Measurements from ENCODE around the gene TMEM266.

TMEM266 gene

GRCh38 chr15:76251717-76252116 is 191.9 kb downstream of the TMEM266 start:
- H2AFZ ChIP-seq = no peak overlapping the region
- no peak overlapping the region for H3K4me3 ChIP-seq (ENCODE audit: low read depth, low read length)
- no peaks in the 10 kb centered on the region for H3K4me1 ChIP-seq
- H3K79me2 ChIP-seq = peaks cover 2% of the 10 kb centered on the region
- no peak overlapping the region for H3K27ac ChIP-seq
- no peak overlapping the region for H3K9ac ChIP-seq
- no peak overlapping the region for H3K4me2 ChIP-seq (ENCODE audit: low read length)
- H3K9me3 ChIP-seq (ENCODE audit: control insufficient read depth, low read length) = no peaks in the 10 kb centered on the region
- no peaks in the 10 kb centered on the region for H3K36me3 ChIP-seq (ENCODE audit: control insufficient read depth, insufficient read depth, low read length)
- no peaks in the 10 kb centered on the region for H3K27me3 ChIP-seq (ENCODE audit: control insufficient read depth, insufficient read depth, low read length)
- TF ChIP-seq CTCF (IDR thresholded peaks at IDR 0.05) = no peak

- Histone ChIP-seq H3K9ac (no peak overlapping the region), H3K4me1 (no peaks in the 10 kb centered on the region), H3K27ac (no peak overlapping the region), H3K4me3 (ENCODE audit: low read depth, low read length) (no peak overlapping the region), H3K27me3 (ENCODE audit: control insufficient read depth, insufficient read depth, low read length) (no peaks in the 10 kb centered on the region), H3K36me3 (ENCODE audit: control insufficient read depth, insufficient read depth, low read length) (no peaks in the 10 kb centered on the region), H3K79me2 (peaks cover 2% of the 10 kb centered on the region), H3K9me3 (ENCODE audit: control insufficient read depth, low read length) (no peaks in the 10 kb centered on the region), H2AFZ (no peak overlapping the region), H3K4me2 (ENCODE audit: low read length) (no peak overlapping the region)
- TF ChIP-seq CTCF (IDR thresholded peaks at IDR 0.05) = no peak
Measured at GRCh38 chr15:76252249-76252648, 192.5 kb downstream of the TMEM266 start.

GRCh38 chr15:76253691-76254473 is 194.1 kb downstream of the TMEM266 start:
- Histone ChIP-seq H3K4me3 (ENCODE audit: low read depth, low read length) (no peak overlapping the region), H2AFZ (no peak overlapping the region)

More at GRCh38 chr15:76253691-76254473, 194.1 kb downstream of the TMEM266 start:
- Histone ChIP-seq H3K79me2 (peaks cover 2% of the 10 kb centered on the region), H3K27me3 (ENCODE audit: control insufficient read depth, insufficient read depth, low read length) (no peaks in the 10 kb centered on the region), H3K4me2 (ENCODE audit: low read length) (no peak overlapping the region), H3K27ac (no peak overlapping the region), H3K36me3 (ENCODE audit: control insufficient read depth, insufficient read depth, low read length) (no peaks in the 10 kb centered on the region), H3K9me3 (ENCODE audit: control insufficient read depth, low read length) (no peaks in the 10 kb centered on the region), H3K9ac (no peak overlapping the region), H3K4me1 (no peaks in the 10 kb centered on the region)
- no peak for TF ChIP-seq CTCF (IDR thresholded peaks at IDR 0.05)
